G401 (cell line): ENCODE results near the gene LRRC30. TPM values are rescaled to one million over a fixed set of nuclear protein-coding genes. Genes with fewer than 3 reads are reported as not detected.

Experiments
- total RNA-seq: library from RNA; depleted of rRNA; stranded (reverse); fragments of >200 nt; shearing (Covaris generic); gene quantifications from 2 replicates; pipeline ENCODE4 v1.2.3, GENCODE V29; 2014; rRNA removed

The LRRC30 gene
- total RNA-seq, 1 experiment from 2014 or later, result not detected

Other genes starting within 250 kb of the LRRC30 start
- 0.03 and 0.31 TPM in 2 replicates for gene LAMA1, start 113.3 kb upstream of the LRRC30 start, total RNA-seq